Neural cell (in vitro differentiated cells): Measurements from ENCODE around the gene AK1. TPM values are rescaled to one million over a fixed set of nuclear protein-coding genes. Genes with fewer than 3 reads are reported as not detected.
"Not testable (repeated sequence)": the region's sequence is repeated elsewhere in the genome, so short reads cannot be mapped to it uniquely, and the experiment has no call there.

Source experiments
- H2AFZ ChIP-seq: fragments of 200-600, 300-800 bp; sonication (generic), shearing (Covaris generic); 2 replicates; pipeline ENCODE4 v1.6.0; 2014; ENCODE audit warnings: low read depth, mild to moderate bottlenecking, antibody characterized with exemption, low read length, moderate library complexity
- H3F3A ChIP-seq: fragments of 200-600 bp; shearing (Covaris generic); 2 replicates; pipeline ENCODE4 v1.6.1; 2016; ENCODE audit warnings: mild to moderate bottlenecking, moderate library complexity, mixed read lengths, antibody characterized with exemption, low read length; ENCODE audit not compliant: insufficient read depth, poor library complexity, severe bottlenecking
- H3K27ac ChIP-seq: fragments of 200-600, 300-800 bp; sonication (generic), shearing (Covaris generic); 2 replicates; pipeline ENCODE4 v1.5.1; 2014; ENCODE audit warnings: mild to moderate bottlenecking, low read length, moderate library complexity
- H3K27me3 ChIP-seq: fragments of 300-800, 200-600 bp; sonication (generic), shearing (Covaris generic); 2 replicates; pipeline ENCODE4 v1.6.0; 2014; ENCODE audit warnings: mild to moderate bottlenecking, low read depth, low read length, moderate library complexity; ENCODE audit not compliant: insufficient read depth
- H3K36me3 ChIP-seq: fragments of 300-800, 200-600 bp; sonication (generic), shearing (Covaris generic); 2 replicates; pipeline ENCODE4 v1.5.1; 2014; ENCODE audit warnings: mild to moderate bottlenecking, antibody characterized with exemption, low read length, moderate library complexity; ENCODE audit not compliant: insufficient read depth
- H3K4me2 ChIP-seq: fragments of 300-800, 200-600 bp; sonication (generic), shearing (Covaris generic); 2 replicates; pipeline ENCODE4 v1.6.0; 2014; ENCODE audit warnings: mild to moderate bottlenecking, low read length
- H3K4me3 ChIP-seq: fragments of 300-800, 200-600 bp; sonication (generic), shearing (Covaris generic); 2 replicates; pipeline ENCODE4 v1.5.1; 2014; ENCODE audit warnings: mild to moderate bottlenecking, low read length, moderate library complexity
- H3K79me2 ChIP-seq: fragments of 200-600 bp; shearing (Covaris generic); replicated peaks from 2 replicates; pipeline ENCODE4 v1.6.0; 2014; ENCODE audit warnings: mild to moderate bottlenecking, low read length, moderate library complexity; ENCODE audit not compliant: insufficient read depth
- H3K9ac ChIP-seq: fragments of 300-800, 200-600 bp; sonication (generic), shearing (Covaris generic); 2 replicates; pipeline ENCODE4 v1.6.1; 2016; ENCODE audit warnings: mild to moderate bottlenecking, low read length, mixed read lengths
- H3K9me2 ChIP-seq: fragments of 200-600 bp; shearing (Covaris generic); 2 replicates; pipeline ENCODE4 v1.6.1; 2016; ENCODE audit warnings: mild to moderate bottlenecking, low read length, mixed read lengths; ENCODE audit not compliant: insufficient read depth
- H3K9me3 ChIP-seq: fragments of 200-600, 300-800 bp; sonication (generic), shearing (Covaris generic); 2 replicates; pipeline ENCODE4 v1.6.1; 2016; ENCODE audit warnings: mild to moderate bottlenecking, mixed run types, low read length, moderate library complexity, mixed read lengths
- H4K20me1 ChIP-seq: fragments of 200-600 bp; shearing (Covaris generic); 2 replicates; pipeline ENCODE4 v1.6.1; 2016; ENCODE audit warnings: mild to moderate bottlenecking, mixed run types; ENCODE audit not compliant: insufficient read depth
- CTCF ChIP-seq: fragments of 450-650 bp; IDR thresholded peaks from 2 replicates; pipeline ENCODE4 v1.5.1; 2014; ENCODE audit warnings: antibody characterized with exemption, mild to moderate bottlenecking, moderate library complexity; ENCODE audit not compliant: poor library complexity, severe bottlenecking
- EP300 ChIP-seq: fragments of 450-650 bp; conservative IDR thresholded peaks from 2 replicates; pipeline ENCODE4 v1.6.1; 2014; ENCODE audit warnings: antibody characterized with exemption, mild to moderate bottlenecking, moderate library complexity; ENCODE audit not compliant: poor library complexity, severe bottlenecking
- EZH2 ChIP-seq: fragments of 200-600, 300-800 bp; shearing (Covaris generic), sonication (generic); IDR thresholded peaks from 2 replicates; pipeline ENCODE4 v1.6.1; 2014; ENCODE audit warnings: antibody characterized with exemption, low read length, borderline replicate concordance, mild to moderate bottlenecking; ENCODE audit not compliant: insufficient read depth, poor library complexity, severe bottlenecking
- MXI1 ChIP-seq: fragments of 450-650 bp; conservative IDR thresholded peaks from 2 replicates; pipeline ENCODE4 v1.6.1; 2014; ENCODE audit warnings: antibody characterized with exemption, mild to moderate bottlenecking; ENCODE audit not compliant: poor library complexity, severe bottlenecking
- POLR2AphosphoS5 ChIP-seq: IDR thresholded peaks from 2 replicates; pipeline ENCODE4 v1.6.1; 2012
- RAD21 ChIP-seq: fragments of 450-650 bp; conservative IDR thresholded peaks from 2 replicates; pipeline ENCODE4 v1.6.1; 2014; ENCODE audit warnings: antibody characterized with exemption, mild to moderate bottlenecking, moderate library complexity
- REST ChIP-seq: IDR thresholded peaks from 2 replicates; pipeline ENCODE4 v1.6.1; 2012; ENCODE audit warnings: borderline replicate concordance
- SMC3 ChIP-seq: fragments of 450-650 bp; conservative IDR thresholded peaks from 2 replicates; pipeline ENCODE4 v1.6.1; 2014; ENCODE audit warnings: antibody characterized with exemption, mild to moderate bottlenecking, moderate library complexity; ENCODE audit not compliant: poor library complexity
- TAF1 ChIP-seq: IDR thresholded peaks from 2 replicates; pipeline ENCODE4 v1.6.1; 2012; ENCODE audit warnings: low read depth
- polyA plus RNA-seq: library from polyadenylated mRNA; depleted of rRNA; stranded (reverse); fragments of >200 nt; gene quantifications from 2 replicates; pipeline ENCODE4 v1.2.3, GENCODE V29; 2014

The AK1 gene
- polyA plus RNA-seq, 1 donor from 2014 or later = 105 TPM

- Histone ChIP-seq H3K4me3 (no peak overlapping the region), H3K27me3 (no peaks in the 10 kb centered on the region), H3K36me3 (no peaks in the 10 kb centered on the region), H3F3A (no peaks in the 10 kb centered on the region), H3K9ac (no peak overlapping the region), H3K9me2 (no peaks in the 10 kb centered on the region), H2AFZ (no peak overlapping the region), H3K27ac (no peak overlapping the region), H3K4me2 (no peak overlapping the region), H3K79me2 (no peaks in the 10 kb centered on the region), H3K9me3 (no peaks in the 10 kb centered on the region), H4K20me1 (no peaks in the 10 kb centered on the region)
- TF ChIP-seq TAF1 (no peak), MXI1 (no peak), REST (no peak)
Observed at GRCh38 chr9:127838375-127839078, 38.9 kb downstream of the AK1 start.

GRCh38 chr9:127837346-127837745 lies 40.1 kb downstream of the AK1 start:
- H3K4me2 ChIP-seq = no peak overlapping the region

GRCh38 chr9:127836561-127836960 lies 40.9 kb downstream of the AK1 start:
- not testable (repeated sequence) for H3K4me2 ChIP-seq, H3K27ac ChIP-seq, H2AFZ ChIP-seq

More at GRCh38 chr9:127837346-127837745, 40.1 kb downstream of the AK1 start:
- Histone ChIP-seq H3K79me2 (no peaks in the 10 kb centered on the region), H2AFZ (no peak overlapping the region), H3K9me3 (no peaks in the 10 kb centered on the region), H3K27me3 (no peaks in the 10 kb centered on the region), H3K9me2 (no peaks in the 10 kb centered on the region), H3K27ac (no peak overlapping the region), H4K20me1 (no peaks in the 10 kb centered on the region), H3K36me3 (no peaks in the 10 kb centered on the region), H3F3A (no peaks in the 10 kb centered on the region), H3K4me3 (no peak overlapping the region), H3K9ac (no peak overlapping the region)
- TF ChIP-seq RAD21 (no peak), MXI1 (no peak), POLR2AphosphoS5 (no peak), REST (no peak), TAF1 (no peak), EZH2 (no peak), CTCF (no peak), EP300 (no peak), SMC3 (no peak)

More at GRCh38 chr9:127836561-127836960, 40.9 kb downstream of the AK1 start:
- H3K9me2 ChIP-seq, H3K79me2 ChIP-seq, H3F3A ChIP-seq, H4K20me1 ChIP-seq, H3K9me3 ChIP-seq, H3K4me3 ChIP-seq, H3K36me3 ChIP-seq, H3K9ac ChIP-seq, H3K27me3 ChIP-seq: not testable (repeated sequence)
